K562 (cell line): ENCODE data around the gene NES. TPM values are rescaled to one million over a fixed set of nuclear protein-coding genes. Genes with fewer than 3 reads are reported as not detected.

Source experiments
- ARNT ChIP-seq, 2 experiments: fragments of 450-650 bp; IDR thresholded peaks; 2 replicates each; pipeline ENCODE4 v1.6.1; 2016; ENCODE audit warnings: mild to moderate bottlenecking in 1 of 2
- CHD1 ChIP-seq: fragments of 200-600 bp; sonication (generic); IDR thresholded peaks from one replicate; pipeline ENCODE4 v1.6.1; 2012; ENCODE audit warnings: mild to moderate bottlenecking, moderate library complexity, low read length, inconsistent platforms
- CSDE1 ChIP-seq, 2 experiments: fragments of 450-650 bp; IDR thresholded peaks; 2 replicates each; pipeline ENCODE4 v1.6.1; 2016; ENCODE audit warnings: mild to moderate bottlenecking in 1 of 2
- E4F1 ChIP-seq: fragments of 250-450 bp; sonication (Bioruptor Pico); IDR thresholded peaks from 2 replicates; pipeline ENCODE4 v1.5.0; 2021; ENCODE audit warnings: mild to moderate bottlenecking, borderline replicate concordance
- FUS ChIP-seq: fragments of 200-400 bp; formaldehyde crosslinking; optimal IDR thresholded peaks from 2 replicates; pipeline ENCODE3; 2017; ENCODE audit warnings: low read depth, low read length
- GABPB2 ChIP-seq: fragments of 250-450 bp; sonication (Bioruptor Pico); conservative IDR thresholded peaks from 2 replicates; pipeline ENCODE4 v1.5.1; 2021; ENCODE audit warnings: mild to moderate bottlenecking
- HNRNPK ChIP-seq: fragments of 200-400 bp; formaldehyde crosslinking; IDR thresholded peaks from one replicate; pipeline ENCODE4 v1.6.1; 2018; ENCODE audit warnings: mild to moderate bottlenecking, low read depth, low read length; ENCODE audit not compliant: poor library complexity, severe bottlenecking
- KAT8 ChIP-seq: fragments of 450-650 bp; IDR thresholded peaks from 2 replicates; pipeline ENCODE4 v1.6.1; 2016; ENCODE audit warnings: low read depth, mild to moderate bottlenecking
- KDM1A ChIP-seq, 2 experiments: fragments of 450-650 bp; IDR thresholded peaks; 2 replicates each; pipeline ENCODE4 v1.6.1; 2016; ENCODE audit warnings: mild to moderate bottlenecking in 2 of 2
- KDM5B ChIP-seq: fragments of 200-600 bp; sonication (generic); IDR thresholded peaks from 2 replicates; pipeline ENCODE4 v1.6.1; 2012; ENCODE audit warnings: low read depth, mild to moderate bottlenecking, moderate library complexity, low read length, control low read depth, inconsistent platforms; ENCODE audit not compliant: insufficient replicate concordance
- LEF1 ChIP-seq: fragments of 450-650 bp; IDR thresholded peaks from 2 replicates; pipeline ENCODE4 v1.6.1; 2016; ENCODE audit warnings: mild to moderate bottlenecking
- MBD2 ChIP-seq: sonication (generic); IDR thresholded peaks from 2 replicates; pipeline ENCODE4 v1.6.1; 2016; ENCODE audit warnings: low read depth, borderline replicate concordance
- MITF ChIP-seq: IDR thresholded peaks from 2 replicates; pipeline ENCODE4 v1.6.1; 2014; ENCODE audit warnings: antibody characterized with exemption
- RB1 ChIP-seq: fragments of 450-650 bp; IDR thresholded peaks from 2 replicates; pipeline ENCODE4 v1.6.1; 2017; ENCODE audit warnings: low read depth, mild to moderate bottlenecking
- SIRT6 ChIP-seq: IDR thresholded peaks from one replicate; pipeline ENCODE4 v1.6.1; 2012; ENCODE audit warnings: low read depth, mild to moderate bottlenecking, control low read depth, inconsistent platforms, low read length, moderate library complexity
- SREBF1 ChIP-seq: fragments of 150-350 bp; IDR thresholded peaks from 2 replicates; pipeline ENCODE4 v1.6.1; 2014; ENCODE audit warnings: antibody characterized with exemption, low read depth, low read length, borderline replicate concordance
- TEAD1 ChIP-seq, 2 experiments: fragments of 450-650 bp in 1 of 2; sonication (generic) in 1 of 2; formaldehyde crosslinking; IDR thresholded peaks; 2 replicates each; pipeline versions ENCODE4 v1.4.0 to v1.8.0; 2020 to 2022; ENCODE audit warnings: mild to moderate bottlenecking in 2 of 2, missing genetic modification reagents in 1 of 2
- TRIM25 ChIP-seq: fragments of 450-650 bp; IDR thresholded peaks from 2 replicates; pipeline ENCODE4 v1.7.0; 2016; ENCODE audit warnings: borderline replicate concordance
- ZBTB17 ChIP-seq: fragments of 450-650 bp; formaldehyde crosslinking; IDR thresholded peaks from 2 replicates; pipeline ENCODE4 v1.4.0; 2020; ENCODE audit warnings: mild to moderate bottlenecking
- ZNF282 ChIP-seq: sonication (generic); formaldehyde crosslinking; IDR thresholded peaks from 2 replicates; pipeline ENCODE4 v1.8.1; 2023; ENCODE audit warnings: missing genetic modification reagents
- ZNF551 ChIP-seq: fragments of 250-450 bp; sonication (Bioruptor Pico); IDR thresholded peaks from 2 replicates; pipeline ENCODE4 v1.5.0; 2021; ENCODE audit warnings: mild to moderate bottlenecking, moderate library complexity
- ZNF584 ChIP-seq: fragments of 200-800 bp; sonication (Bioruptor generic); IDR thresholded peaks from 2 replicates; pipeline ENCODE4 v1.6.1; 2016; ENCODE audit warnings: low read depth, mild to moderate bottlenecking, missing genetic modification characterization, missing compliant biosample characterization
- ZNF668 ChIP-seq: fragments of 250-450 bp; sonication (Bioruptor Pico); IDR thresholded peaks from 2 replicates; pipeline ENCODE4 v1.8.0; 2022; ENCODE audit warnings: mild to moderate bottlenecking, inconsistent platforms
- ZNF717 ChIP-seq: fragments of 250-450 bp; sonication (Bioruptor Pico); IDR thresholded peaks from 2 replicates; pipeline ENCODE4 v1.5.0; 2021
- ZNF766 ChIP-seq: fragments of 200-800 bp; sonication (Bioruptor generic); conservative IDR thresholded peaks from 2 replicates; pipeline ENCODE4 v1.6.1; 2016; ENCODE audit warnings: missing genetic modification characterization, missing compliant biosample characterization
- ZNF830 ChIP-seq: fragments of 250-450 bp; sonication (Bioruptor Pico); IDR thresholded peaks from 2 replicates; pipeline ENCODE4 v1.5.0; 2021; ENCODE audit warnings: mild to moderate bottlenecking
- polyA plus RNA-seq, 8 experiments: library from polyadenylated mRNA; depleted of rRNA in 4 of 8; stranded (reverse) in 5 of 8; unstranded in 3 of 8; fragments of >200 nt; fragmentation: Nextera tagmentation in 2 of 8; fragmentation: Illumina TruSeq in 1 of 8; extraction: Ambion mirVana in 2 of 8; extraction: Trizol in 1 of 8; gene quantifications; 2 replicates each; pipeline versions ENCODE4 v1.2.1 to v1.2.3, GENCODE V29; 2011 to 2014; ENCODE audit warnings: inconsistent platforms in 1 of 8, missing spikeins in 1 of 8
- total RNA-seq, 7 experiments: library from RNA; depleted of rRNA in 6 of 7; stranded (reverse); fragments of >200 nt in 6 of 7; fragmentation: Illumina TruSeq in 2 of 7; extraction: Trizol in 2 of 7; gene quantifications; 2 replicates each; pipeline versions ENCODE4 v1.2.1 to v1.2.3, GENCODE V29; 2011 to 2021; ENCODE audit warnings: low replicate concordance in 1 of 7

Gene NES
- total and polyA plus RNA-seq, 9 of the 15 experiments (the other 6 are each of a cell fraction or from before 2014, with no cell fraction given), result 0.10 to 8.6 (median 4.2) TPM

- TF ChIP-seq E4F1 (no peak), TEAD1 (CRISPR knock-in tag; IDR thresholded peaks at IDR 0.05) (no peak), SREBF1 (no peak), TRIM25 (no peak), GABPB2 (CRISPR knock-in tag) (no peak), ZNF668 (CRISPR knock-in tag) (no peak), ZBTB17 (no peak), ZNF584 (CRISPR knock-in tag) (no peak), MBD2 (no peak), CSDE1 (IDR thresholded peaks at IDR 0.05) (no peak), KAT8 (no peak), KDM1A (IDR thresholded peaks at IDR 0.05) (no peak), FUS (no peak), ZNF830 (CRISPR knock-in tag) (no peak), ZNF551 (no peak), SIRT6 (no peak), RB1 (peak; percentile 71; the same call in 1 of the 2 replicates), KDM5B (no peak), ZNF766 (no peak), CHD1 (no peak), ZNF282 (CRISPR knock-in tag) (no peak; the same call in 1 of the 2 replicates), MITF (0 out of 2 replicates have a peak, but pooled peaks have one; percentile 15), ARNT (IDR thresholded peaks at IDR 0.05) (no peak; a peak in 1 of 4 replicates), HNRNPK (no peak), LEF1 (0 out of 2 replicates have a peak, but pooled peaks have one; percentile 27), ZNF717 (CRISPR knock-in tag) (no peak)
Observed at GRCh38 chr1:156705918-156706656, 28.9 kb upstream of the NES start (continued).
